Esophagus (tissue), 2 donors: ENCODE measurements around the gene SNIP1. TPM values are rescaled to one million over a fixed set of nuclear protein-coding genes. Genes with fewer than 3 reads are reported as not detected.
"Not testable (repeated sequence)": the region's sequence is repeated elsewhere in the genome, so short reads cannot be mapped to it uniquely, and the experiment has no call there.

Experiments
- H3K27ac ChIP-seq, 2 donors: one replicate each; pipeline ENCODE4 v1.5.1; 2013; ENCODE audit warnings: low read depth in 2 of 2, mild to moderate bottlenecking in 2 of 2, inconsistent platforms in 1 of 2, low read length in 1 of 2, moderate library complexity in 1 of 2
- H3K27me3 ChIP-seq, 2 donors: one replicate each; pipeline ENCODE4 v1.6.1; 2013; ENCODE audit warnings: low read length in 2 of 2, control low read depth in 1 of 2, mild to moderate bottlenecking in 1 of 2; ENCODE audit not compliant: insufficient read depth in 2 of 2, control insufficient read depth in 1 of 2
- H3K36me3 ChIP-seq, 2 donors: one replicate each; pipeline ENCODE4 v1.6.1; 2013; ENCODE audit warnings: low read length in 1 of 2; ENCODE audit not compliant: control insufficient read depth in 2 of 2, insufficient read depth in 2 of 2
- H3K4me1 ChIP-seq, 2 donors: one replicate each; pipeline ENCODE4 v1.6.1; 2013; ENCODE audit warnings: low read length in 1 of 2; ENCODE audit not compliant: control insufficient read depth in 2 of 2, insufficient read depth in 2 of 2
- H3K4me3 ChIP-seq, 2 donors: one replicate each; pipeline ENCODE4 v1.5.1; 2013; ENCODE audit warnings: low read length in 2 of 2, mild to moderate bottlenecking in 2 of 2, low read depth in 1 of 2, moderate library complexity in 1 of 2
- H3K9me3 ChIP-seq, 2 donors: one replicate each; pipeline ENCODE4 v1.6.1; 2013; ENCODE audit warnings: mild to moderate bottlenecking in 2 of 2, low read depth in 1 of 2, low read length in 1 of 2, moderate library complexity in 1 of 2; ENCODE audit not compliant: control insufficient read depth in 2 of 2, insufficient read depth in 1 of 2
- whole genome bisulfite sequencing, 2 donors: extraction: QIAGEN DNeasy Blood & Tissue Kit; methylation state at CpG; one replicate each; pipeline ENCODE4 v1.1.7; 2013; 5-methylcytosine and 5-hydroxymethylcytosine counted together
- polyA plus RNA-seq, 2 donors: library from polyadenylated mRNA; stranded (reverse); fragments of 200-250 nt; gene quantifications; one replicate each; pipeline ENCODE4 v1.2.3, GENCODE V29; 2013
- donor health status: healthy with polysubstance abuse.
- donor health status: Bipolar disorder and iron deficiency.

Gene SNIP1
- polyA plus RNA-seq, 2 donors = 3.6 to 4.3 TPM

DNA sequence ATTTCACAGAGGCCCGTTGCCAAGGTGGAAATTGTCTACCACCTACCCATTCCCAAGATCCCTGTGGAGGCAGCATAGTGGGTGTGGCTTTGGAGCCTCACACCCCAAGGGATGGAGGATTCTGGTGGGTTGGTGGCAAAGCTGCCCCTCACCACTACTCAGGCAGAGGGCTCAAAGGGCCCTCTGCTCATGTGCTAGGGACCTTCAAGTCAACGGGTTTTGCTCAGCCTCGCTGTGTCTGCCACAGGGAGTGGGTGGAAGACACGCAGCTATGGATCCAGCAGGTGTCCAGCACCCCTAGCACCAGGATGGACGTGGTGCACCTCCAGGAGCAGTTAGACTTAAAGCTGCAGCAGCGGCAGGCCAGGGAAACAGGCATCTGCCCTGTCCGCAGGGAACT is 5.0 kb upstream of the SNIP1 start:
- Histone ChIP-seq H3K4me1 (peaks cover 0 to 6% of the 10 kb centered on the region in 2 donors), H3K27ac (no peak overlapping the region), H3K27me3 (no peaks in the 10 kb centered on the region), H3K4me3 (no peak overlapping the region), H3K36me3 (peaks cover 0 to 2% of the 10 kb centered on the region in 2 donors), H3K9me3 (no peaks in the 10 kb centered on the region)
- WGBS, 2 donors = 83 to 91% methylated on average over 7 of the region's 7 CpGs

DNA sequence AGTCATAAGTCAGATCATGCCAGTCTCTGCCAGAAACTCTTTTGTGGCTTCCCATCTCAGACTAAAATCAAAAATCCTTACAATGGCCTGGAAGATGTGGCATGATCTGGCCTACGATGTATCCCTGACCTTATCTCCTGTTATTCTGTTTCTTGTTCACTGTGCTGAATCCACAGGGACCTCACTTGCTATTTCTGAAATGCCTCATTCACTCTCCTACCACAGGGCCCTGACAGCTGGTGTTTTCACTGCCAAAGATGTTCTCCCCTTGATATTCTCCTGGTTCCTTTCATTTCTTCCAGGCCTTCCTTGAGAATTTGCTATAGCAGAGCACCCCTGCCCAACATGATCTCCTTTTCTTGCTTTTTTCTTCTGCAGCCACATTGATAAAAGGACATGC is 4.3 kb upstream of the SNIP1 start:
- 85 to 100% methylated on average over 1 of the region's 1 CpG for WGBS, 2 donors
- no peaks in the 10 kb centered on the region for H3K9me3 ChIP-seq
- no peak overlapping the region for H3K27ac ChIP-seq
- H3K36me3 ChIP-seq = peaks cover 0 to 2% of the 10 kb centered on the region in 2 donors
- no peaks in the 10 kb centered on the region for H3K27me3 ChIP-seq
- H3K4me3 ChIP-seq = no peak overlapping the region
- peaks cover 0 to 6% of the 10 kb centered on the region in 2 donors for H3K4me1 ChIP-seq

DNA sequence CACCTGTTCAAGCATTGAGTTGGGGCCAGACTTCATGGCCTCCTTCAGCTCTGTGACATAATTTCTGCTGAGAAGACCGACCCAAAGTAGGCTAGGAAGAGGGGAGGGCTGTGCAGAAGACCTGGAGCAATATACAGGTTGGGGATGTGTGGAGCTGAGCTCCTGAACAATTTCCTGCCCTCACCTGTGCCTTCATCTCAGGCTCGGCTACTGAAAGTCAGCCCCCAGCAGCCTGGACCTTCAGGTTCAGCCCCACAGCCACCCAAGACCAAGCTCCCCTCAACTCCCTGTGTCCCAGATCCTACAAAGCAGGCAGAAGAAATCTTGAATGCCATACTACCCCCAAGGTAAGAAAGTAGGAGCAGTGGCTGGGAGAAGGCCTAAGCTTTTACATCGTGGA is 3.3 kb upstream of the SNIP1 start:
- no peaks in the 10 kb centered on the region for H3K36me3 ChIP-seq
- no peaks in the 10 kb centered on the region for H3K9me3 ChIP-seq
- 75 to 79% methylated on average over 3 of the region's 3 CpGs for WGBS, 2 donors
- H3K27me3 ChIP-seq = no peaks in the 10 kb centered on the region
- no peak overlapping the region for H3K4me3 ChIP-seq
- peaks cover 0 to 12% of the 10 kb centered on the region in 2 donors for H3K4me1 ChIP-seq
- no peak overlapping the region for H3K27ac ChIP-seq

GRCh38 chr1:37556712-37557196 is 2.7 kb upstream of the SNIP1 start, which contains the start of gene DNALI1:
Gene DNALI1 (plus strand): TSS chr1:37556940. CDS start chr1:37556995, 55 bp downstream.
- Histone ChIP-seq H3K4me3 (peak within 1 kb of the TSS in 1 of 2 donors; percentile 28), H3K27me3 (no peaks in the 10 kb centered on the region), H3K36me3 (no peaks in the 10 kb centered on the region), H3K9me3 (no peaks in the 10 kb centered on the region), H3K4me1 (peaks cover 0 to 12% of the 10 kb centered on the region in 2 donors), H3K27ac (peak within 1 kb of the TSS; percentile 22 to 32)
- WGBS, 2 donors = 15% methylated on average over 31 of the region's 31 CpGs

GRCh38 chr1:37553598-37553926 is 531 bp downstream of the SNIP1 start:
- H3K36me3 ChIP-seq = no peaks in the 10 kb centered on the region
- no peaks in the 10 kb centered on the region for H3K27me3 ChIP-seq
- H3K27ac ChIP-seq = peak overlapping the region in 1 of 2 donors; percentile 96
- WGBS, 2 donors = 2% methylated on average over 11 of the region's 11 CpGs
- peaks cover 0 to 12% of the 10 kb centered on the region in 2 donors for H3K4me1 ChIP-seq
- H3K9me3 ChIP-seq = no peaks in the 10 kb centered on the region
- peak overlapping the region; percentile 92 to 94 for H3K4me3 ChIP-seq

DNA sequence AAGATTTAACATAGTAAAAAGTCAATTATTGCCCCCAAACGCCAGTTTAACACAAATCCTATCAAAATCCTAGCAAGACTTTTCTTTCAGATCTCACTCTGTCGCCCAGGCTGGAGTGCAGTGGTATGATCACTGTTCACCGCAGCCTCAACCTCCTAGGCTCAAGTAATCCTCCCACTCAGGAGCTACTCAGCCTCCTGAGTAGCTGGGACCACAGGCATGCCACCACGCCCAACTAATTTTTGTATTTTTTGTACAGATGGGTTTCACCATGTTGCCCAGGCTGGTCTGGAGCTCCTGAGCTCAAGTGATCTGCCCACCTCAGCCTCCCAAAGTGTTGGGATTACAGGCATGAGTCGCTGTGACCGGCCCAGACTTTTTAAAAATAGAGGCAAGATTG is 4.8 kb downstream of the SNIP1 start:
- Histone ChIP-seq H3K9me3 (no peaks in the 10 kb centered on the region), H3K4me1 (peaks cover 0 to 6% of the 10 kb centered on the region in 2 donors), H3K27me3 (no peaks in the 10 kb centered on the region), H3K4me3 (no peak overlapping the region), H3K27ac (no peak overlapping the region), H3K36me3 (peaks cover 12 to 14% of the 10 kb centered on the region in 2 donors)
- 93 to 94% methylated on average over 6 of the region's 6 CpGs for WGBS, 2 donors

- H3K36me3 ChIP-seq = peaks cover 18% of the 10 kb centered on the region in 2 donors
Measured at GRCh38 chr1:37545019-37545418, 9.1 kb downstream of the SNIP1 start.

GRCh38 chr1:37544530-37544929 is 9.6 kb downstream of the SNIP1 start:
- H3K36me3 ChIP-seq = peaks cover 18 to 21% of the 10 kb centered on the region in 2 donors
- 95 to 98% methylated on average over 21 of the region's 21 CpGs for WGBS, 2 donors

More at GRCh38 chr1:37545019-37545418, 9.1 kb downstream of the SNIP1 start:
- WGBS, 2 donors = 69 to 80% methylated on average over 5 of the region's 5 CpGs
- no peaks in the 10 kb centered on the region for H3K27me3 ChIP-seq
- no peak overlapping the region for H3K4me3 ChIP-seq
- H3K9me3 ChIP-seq = no peaks in the 10 kb centered on the region
- H3K27ac ChIP-seq = no peak overlapping the region
- H3K4me1 ChIP-seq = no peaks in the 10 kb centered on the region

GRCh38 chr1:37540036-37540785 is 13.9 kb downstream of the SNIP1 start:
- Histone ChIP-seq H3K27ac (no peak overlapping the region), H3K4me1 (no peaks in the 10 kb centered on the region), H3K9me3 (no peaks in the 10 kb centered on the region), H3K36me3 (peaks cover 10 to 28% of the 10 kb centered on the region in 2 donors), H3K27me3 (no peaks in the 10 kb centered on the region), H3K4me3 (no peak overlapping the region)
- WGBS, 2 donors = 95% methylated on average over 30 of the region's 30 CpGs

More at GRCh38 chr1:37544530-37544929, 9.6 kb downstream of the SNIP1 start:
- Histone ChIP-seq H3K27me3 (no peaks in the 10 kb centered on the region), H3K27ac (no peak overlapping the region), H3K4me1 (no peaks in the 10 kb centered on the region), H3K4me3 (no peak overlapping the region), H3K9me3 (no peaks in the 10 kb centered on the region)

- peaks cover 6 to 20% of the 10 kb centered on the region in 2 donors for H3K36me3 ChIP-seq
- 90 to 93% methylated on average over 10 of the region's 10 CpGs for WGBS, 2 donors
- H3K4me3 ChIP-seq, H3K4me1 ChIP-seq, H3K27ac ChIP-seq, H3K27me3 ChIP-seq, H3K9me3 ChIP-seq: not testable (repeated sequence)
Measured at GRCh38 chr1:37539154-37539553, 14.9 kb downstream of the SNIP1 start.
